ENCODE data around the gene POLA1.

The POLA1 gene

GRCh38 chrX:24702362-24703184 is 8.9 kb downstream of the POLA1 start:
- no peak for DNase-seq

DNA sequence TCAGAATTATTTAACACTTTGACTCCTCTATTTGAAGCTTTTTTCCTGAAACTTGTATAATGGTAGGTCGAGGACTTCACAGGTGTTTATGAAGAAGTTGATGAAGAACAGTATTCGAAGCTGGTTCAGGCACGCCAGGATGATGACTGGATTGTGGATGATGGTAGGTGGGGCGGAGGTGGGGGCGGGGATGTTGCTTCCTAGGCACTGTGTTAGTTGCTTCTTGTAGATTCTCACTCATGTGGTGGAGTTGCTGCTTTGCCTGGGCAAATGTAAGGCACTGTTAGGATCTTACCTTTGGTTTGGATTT is 9.4 kb downstream of the POLA1 start:
- DNase-seq: no peak

GRCh38 chrX:24718771-24719170 is 25.1 kb downstream of the POLA1 start:
- DNase-seq: no peak

GRCh38 chrX:24720036-24720435 is 26.3 kb downstream of the POLA1 start:
- DNase-seq: no peak

DNA sequence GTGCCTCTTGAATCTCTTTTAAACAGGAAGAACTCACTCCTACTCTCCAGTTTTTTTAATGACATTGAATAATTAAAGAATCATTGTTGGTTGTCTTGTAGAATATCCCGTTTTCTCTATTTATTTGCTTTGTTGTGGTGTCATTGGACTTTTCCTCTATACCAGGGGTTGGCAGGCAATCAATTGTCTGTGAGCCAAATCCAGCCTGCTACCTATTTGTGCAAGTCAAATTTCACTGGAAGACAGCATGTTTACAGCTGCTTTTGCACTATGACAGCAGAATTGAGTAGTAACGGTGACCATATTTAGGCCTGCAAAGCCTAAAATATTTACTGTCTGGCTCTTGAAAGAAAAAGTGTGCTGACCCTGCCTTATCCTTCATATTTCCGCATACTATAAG is 34.8 kb downstream of the POLA1 start:
- DNase-seq: no peak

GRCh38 chrX:24732766-24733500 is 39.2 kb downstream of the POLA1 start:
- no peak for DNase-seq

DNA sequence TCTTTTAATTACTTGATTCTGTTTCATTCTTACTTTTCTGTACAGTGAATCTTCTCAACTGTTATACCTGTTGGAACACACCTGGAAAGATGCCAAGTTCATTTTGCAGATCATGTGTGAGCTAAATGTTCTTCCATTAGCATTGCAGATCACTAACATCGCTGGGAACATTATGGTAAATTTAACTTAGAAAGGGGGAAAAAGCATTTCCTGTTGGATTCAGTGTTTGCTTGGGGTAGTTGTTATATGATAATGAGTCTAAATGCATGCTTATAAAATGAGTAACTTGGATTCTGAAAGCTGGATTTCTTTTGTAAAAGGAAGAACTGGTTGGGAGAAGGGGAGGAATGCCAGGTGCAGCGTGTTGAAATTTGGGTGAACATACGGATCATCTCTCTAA is 47.6 kb downstream of the POLA1 start:
- DNase-seq: no peak

DNA sequence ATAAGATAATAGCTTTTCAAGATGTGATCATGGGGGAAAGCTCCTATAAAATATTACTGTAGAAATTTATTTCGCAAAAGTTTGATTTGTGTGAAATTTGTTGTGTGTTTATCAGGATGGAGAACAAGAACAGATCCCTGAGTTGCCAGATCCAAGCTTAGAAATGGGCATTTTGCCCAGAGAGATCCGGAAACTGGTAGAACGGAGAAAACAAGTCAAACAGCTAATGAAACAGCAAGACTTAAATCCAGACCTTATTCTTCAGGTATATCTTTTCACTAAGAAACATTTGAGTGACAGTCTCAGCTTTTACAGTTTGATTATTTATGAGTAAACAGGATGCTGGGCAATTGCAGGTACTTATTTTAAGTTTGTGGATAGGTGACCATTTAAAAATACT is 54.5 kb downstream of the POLA1 start:
- DNase-seq: no peak

DNA sequence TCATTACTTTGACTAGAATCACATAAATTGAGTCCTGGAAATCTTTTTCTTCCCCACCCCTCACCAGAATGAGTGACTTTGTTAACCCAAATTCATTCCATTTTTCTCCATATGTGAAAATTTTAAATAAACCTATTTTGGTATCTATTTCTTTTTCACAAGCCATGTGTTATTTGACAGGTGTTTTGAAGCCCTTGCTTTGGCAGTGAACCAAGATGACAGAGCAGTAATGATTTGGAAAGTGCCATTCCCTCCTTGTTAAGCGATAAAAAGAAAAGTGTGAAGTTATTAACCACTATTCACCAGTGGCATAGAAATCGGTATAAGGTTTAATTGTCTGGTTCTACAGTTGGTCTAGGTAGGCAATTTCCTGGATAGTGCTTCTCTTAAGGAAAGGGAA is 66.1 kb downstream of the POLA1 start:
- no peak for DNase-seq

DNA sequence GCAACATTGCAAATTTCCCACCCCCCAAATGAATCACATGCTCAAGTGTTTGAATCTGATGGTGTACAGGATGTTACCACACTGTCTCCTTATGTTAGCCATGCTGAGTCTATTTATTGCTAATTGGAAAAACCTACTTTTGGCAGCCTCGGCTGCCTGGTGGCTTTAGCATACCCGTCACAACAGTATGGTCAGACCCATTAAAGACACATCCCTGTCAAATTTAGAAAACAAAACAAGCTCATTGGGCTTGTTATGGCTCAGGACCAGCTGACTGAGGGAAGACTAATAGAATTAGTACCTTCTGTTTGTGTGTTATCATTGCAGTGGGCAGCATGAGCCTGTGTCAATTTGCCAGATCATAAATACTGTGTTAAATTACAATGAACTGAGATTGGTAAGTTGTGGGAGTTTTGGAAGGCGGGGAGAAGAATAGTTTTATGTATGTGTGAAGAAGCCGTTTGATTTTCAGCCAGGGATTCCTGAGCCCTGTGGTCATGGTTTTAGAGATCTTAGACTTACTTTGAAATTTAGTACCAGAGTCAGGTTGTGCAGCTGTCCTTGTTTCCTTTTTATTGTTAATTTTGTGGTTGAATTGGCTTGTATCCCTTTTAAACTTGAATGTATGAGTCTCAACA is 66.8 kb downstream of the POLA1 start:
- no peak for DNase-seq

GRCh38 chrX:24761306-24761705 is 67.6 kb downstream of the POLA1 start:
- DNase-seq: no peak

DNA sequence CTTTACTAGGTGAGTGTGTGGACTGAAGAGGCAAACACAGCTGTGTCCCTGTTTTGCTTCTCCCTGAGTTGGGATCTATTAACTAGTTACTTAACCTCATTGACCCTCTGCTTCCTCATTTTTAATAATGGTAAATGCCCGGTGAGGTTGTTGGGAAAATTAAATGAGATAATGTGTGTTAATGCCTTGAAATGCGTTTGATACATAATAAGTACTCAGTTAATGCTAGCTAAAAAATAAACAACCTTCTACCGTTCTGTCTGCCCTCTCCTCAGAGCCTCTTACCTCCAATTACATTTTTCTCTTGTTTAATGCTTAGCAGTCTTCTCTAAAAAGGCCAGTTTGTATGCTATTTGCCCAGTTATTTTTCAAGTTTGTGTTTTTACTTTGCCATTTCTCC is 70.3 kb downstream of the POLA1 start:
- DNase-seq: no peak

DNA sequence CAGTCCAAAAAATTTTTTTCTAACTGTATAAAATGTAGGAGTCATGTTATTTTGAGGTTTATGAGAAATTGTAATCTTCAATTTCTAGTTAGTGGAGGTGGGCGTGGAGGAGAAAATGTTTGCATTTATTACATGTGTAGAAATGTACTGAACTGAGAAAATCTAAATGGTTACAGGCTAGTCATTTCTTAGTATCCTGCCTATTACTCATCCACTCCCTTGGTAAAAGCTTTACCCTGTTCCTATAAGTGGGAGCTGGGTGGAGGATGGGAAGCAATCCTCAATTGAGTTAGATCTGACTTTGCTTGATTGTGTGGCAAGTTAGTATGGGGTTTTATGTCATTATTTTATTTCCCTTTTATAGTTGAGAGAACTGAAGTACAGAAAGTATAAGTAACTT is 73.8 kb downstream of the POLA1 start:
- DNase-seq: no peak

DNA sequence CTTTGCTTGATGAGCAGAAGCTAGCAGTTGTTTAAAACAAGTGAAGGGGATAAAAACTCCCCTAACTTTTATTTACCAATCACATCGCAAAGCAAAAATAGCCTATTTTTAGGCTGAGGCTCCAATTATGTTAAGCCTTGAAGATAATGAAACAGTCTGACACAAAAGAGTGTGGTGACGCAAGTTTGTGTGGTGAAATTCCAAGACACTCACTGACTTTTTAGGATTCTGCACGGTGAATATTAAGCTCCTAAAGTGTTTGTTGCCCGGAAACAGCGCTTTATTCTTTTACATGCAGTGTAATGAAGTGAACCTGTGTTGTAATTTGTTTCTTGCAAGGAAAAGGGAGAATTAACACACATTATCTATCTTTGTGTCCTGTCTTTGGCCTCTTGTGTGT is 74.8 kb downstream of the POLA1 start:
- no peak for DNase-seq

GRCh38 chrX:24774650-24775049 is 80.9 kb downstream of the POLA1 start:
- no peak for DNase-seq

DNA sequence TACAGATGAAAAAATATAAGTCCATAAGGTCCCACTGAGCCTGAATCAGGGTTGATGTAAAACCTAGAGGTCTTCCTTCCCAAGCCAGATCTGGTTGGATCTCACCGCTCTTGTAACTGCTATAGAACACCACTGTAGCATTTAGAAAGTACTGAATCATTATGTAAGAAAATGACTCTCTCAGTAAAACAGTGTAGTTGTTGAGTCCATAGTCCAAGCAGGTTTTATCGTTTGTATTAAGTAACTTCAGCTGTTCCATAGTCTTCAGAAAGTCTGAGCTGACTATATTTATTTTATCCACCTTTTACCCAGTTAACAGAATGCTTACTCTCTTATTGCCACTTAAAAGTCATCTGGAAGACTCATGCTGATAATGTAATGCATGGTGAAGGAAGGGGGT is 82.2 kb downstream of the POLA1 start:
- no peak for DNase-seq

DNA sequence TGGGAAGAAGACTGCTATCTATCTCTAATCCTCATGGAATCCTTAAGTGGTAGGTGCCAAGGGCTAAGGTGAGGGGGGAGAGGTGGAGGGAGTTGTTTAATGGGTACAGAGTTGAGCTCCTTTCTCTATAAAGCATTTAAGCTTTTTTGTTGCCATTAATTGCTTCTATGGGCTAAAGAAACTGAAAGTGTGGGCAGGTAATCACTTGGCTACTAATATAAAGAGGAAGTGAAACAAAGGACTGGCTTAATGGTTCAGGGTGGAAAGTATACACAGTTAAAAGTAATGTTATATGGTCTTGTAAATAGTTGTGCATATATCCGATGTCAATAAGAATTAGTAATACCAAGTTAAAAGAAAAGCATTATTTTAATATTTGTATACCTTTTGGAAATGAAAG is 83.9 kb downstream of the POLA1 start:
- no peak for DNase-seq

- DNase-seq: no peak
Measured at GRCh38 chrX:24782011-24782410, 88.3 kb downstream of the POLA1 start.

- no peak for DNase-seq
Measured at GRCh38 chrX:24789047-24789446, 95.3 kb downstream of the POLA1 start.

- DNase-seq: no peak
Measured at GRCh38 chrX:24790166-24790565, 96.4 kb downstream of the POLA1 start.

- no peak for DNase-seq
Measured at GRCh38 chrX:24796204-24796603, 102.5 kb downstream of the POLA1 start.

- DNase-seq: no peak
Measured at GRCh38 chrX:24799078-24799477, 105.4 kb downstream of the POLA1 start.

GRCh38 chrX:24799565-24799964 is 105.8 kb downstream of the POLA1 start:
- no peak for DNase-seq

GRCh38 chrX:24805201-24805600 is 111.5 kb downstream of the POLA1 start:
- DNase-seq: no peak
